Activated CD4-positive, alpha-beta T cell treated with anti-CD3 and anti-CD28 coated beads for 1 hour (primary cell): ENCODE results near the gene SEC11A.
"Not testable (repeated sequence)": the region's sequence is repeated elsewhere in the genome, so short reads cannot be mapped to it uniquely, and the experiment has no call there.

ENCODE experiments used
- DNase-seq: peaks from one replicate; pipeline ENCODE4 v3.0.0-alpha.2; 2020

SEC11A gene

DNA sequence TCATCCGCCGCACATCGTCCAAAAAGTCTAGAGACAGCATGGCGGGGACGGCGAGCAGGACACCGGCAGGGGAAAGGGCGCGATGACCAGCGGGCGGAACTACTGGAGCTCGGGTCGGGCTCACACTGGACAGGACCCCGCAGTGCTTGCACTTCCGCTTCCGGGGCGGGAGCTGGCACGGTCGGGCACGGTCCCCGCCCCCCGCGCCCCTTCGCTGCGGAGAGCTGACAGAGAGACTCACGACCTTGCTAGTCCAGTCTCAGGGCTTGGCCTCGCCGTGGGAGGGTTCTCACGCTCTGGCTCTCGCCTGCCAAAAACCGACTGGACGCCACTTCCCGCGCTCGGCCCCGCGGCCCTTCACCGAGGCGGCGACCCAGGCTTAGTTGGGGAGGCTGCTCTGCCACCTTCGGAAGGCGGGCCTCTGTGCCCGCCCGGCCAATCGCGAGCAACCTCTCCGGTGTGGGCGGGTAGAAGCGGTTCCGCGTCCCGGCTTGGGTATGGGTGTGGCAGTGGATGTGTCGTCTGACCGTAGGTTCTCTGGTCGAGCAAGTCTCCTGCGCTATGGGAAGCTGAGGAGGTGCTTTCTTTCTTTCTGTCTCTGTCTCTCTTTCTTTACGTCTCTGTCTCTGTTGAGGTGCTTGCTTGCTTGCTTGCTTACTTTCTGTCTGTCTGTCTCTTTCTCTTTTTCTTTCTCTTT is at the start of gene SEC11A:
Gene SEC11A, minus strand, starts transcription at position 104 of the 697 bp plus-strand sequence. Its CDS starts 64 bp downstream, at position 40.
- DNase-seq, result peak; percentile 85

DNA sequence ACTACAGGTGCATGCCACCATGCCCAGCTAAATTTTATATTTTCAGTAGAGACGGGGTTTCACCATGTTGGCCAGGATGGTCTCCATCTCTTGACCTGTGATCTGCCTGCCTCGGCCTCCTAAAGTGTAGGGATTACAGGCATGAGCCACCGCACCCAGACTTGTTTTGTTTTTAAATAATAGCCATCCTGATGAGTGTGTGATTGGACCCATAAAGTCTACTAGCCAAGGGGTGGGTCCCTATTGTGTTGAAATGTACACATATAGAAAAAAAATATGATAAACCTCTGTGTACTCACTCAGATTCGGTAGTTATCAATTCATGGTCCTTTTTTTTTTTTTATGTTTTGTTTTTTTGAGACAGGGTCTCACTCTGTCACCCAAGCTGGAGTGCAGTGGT is 49.7 kb upstream of the SEC11A start:
- DNase-seq, result no peak

- DNase-seq, result no peak
Observed at GRCh38 chr15:84764989-84765388, 49.0 kb upstream of the SEC11A start.

- no peak for DNase-seq
Observed at GRCh38 chr15:84764585-84764984, 48.6 kb upstream of the SEC11A start.

DNA sequence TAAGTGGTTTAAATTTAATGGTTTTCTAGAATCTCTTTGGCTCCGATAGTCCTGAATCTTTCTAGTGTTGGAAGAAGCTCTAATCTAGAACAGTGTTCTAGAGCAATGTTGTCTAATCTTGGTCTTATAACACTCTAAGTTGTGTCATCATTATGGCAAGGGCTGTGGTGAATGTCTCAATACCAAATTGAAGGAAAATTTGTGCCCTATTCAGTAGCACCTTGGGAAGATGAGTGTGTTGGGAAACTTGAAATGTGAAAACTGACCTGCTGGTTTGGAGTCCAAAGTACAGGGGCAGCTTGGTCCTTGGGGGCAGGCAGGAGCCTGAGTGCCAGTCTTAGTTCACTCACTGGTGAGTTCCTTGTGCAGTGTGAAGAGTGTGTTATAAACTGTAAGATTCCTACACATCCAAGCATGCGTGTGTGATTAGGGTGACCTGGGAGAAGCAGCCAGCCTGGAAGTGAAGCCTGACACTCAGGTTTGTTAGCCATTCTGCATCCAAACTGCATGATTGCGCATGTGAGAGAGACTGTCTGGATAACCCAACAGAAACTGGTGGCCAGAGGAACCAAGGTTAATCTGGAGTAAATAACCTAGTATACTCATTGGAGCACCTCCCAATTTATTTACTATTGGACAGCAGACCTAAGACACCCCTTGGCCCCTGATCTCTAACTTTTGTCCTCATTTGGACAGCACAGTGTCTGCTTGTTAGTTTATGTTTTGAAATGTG is 47.1 kb upstream of the SEC11A start:
- DNase-seq, result no peak

- no peak for DNase-seq
Observed at GRCh38 chr15:84761607-84762131, 45.7 kb upstream of the SEC11A start.

DNA sequence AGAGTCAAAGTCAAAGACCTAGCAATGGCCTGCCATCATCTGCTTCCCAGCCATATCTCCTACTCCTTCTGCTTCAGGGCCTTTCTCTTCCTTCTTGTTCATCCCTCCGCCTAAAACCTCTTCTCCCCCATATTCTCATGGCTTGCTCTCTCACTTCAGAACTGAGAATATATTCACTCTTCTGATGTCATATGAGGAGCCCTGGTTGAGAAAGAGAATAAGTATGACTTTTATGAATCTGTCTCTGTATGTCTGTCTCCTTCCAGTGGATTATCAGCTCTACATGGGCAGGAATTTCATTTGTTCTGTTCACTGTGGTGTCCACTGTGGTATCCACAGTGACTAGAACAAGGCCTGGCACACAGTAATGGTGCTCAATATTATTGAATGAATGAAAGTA is 44.3 kb upstream of the SEC11A start:
- DNase-seq, result no peak

GRCh38 chr15:84759018-84759417 is 43.1 kb upstream of the SEC11A start:
- DNase-seq, result no peak

DNA sequence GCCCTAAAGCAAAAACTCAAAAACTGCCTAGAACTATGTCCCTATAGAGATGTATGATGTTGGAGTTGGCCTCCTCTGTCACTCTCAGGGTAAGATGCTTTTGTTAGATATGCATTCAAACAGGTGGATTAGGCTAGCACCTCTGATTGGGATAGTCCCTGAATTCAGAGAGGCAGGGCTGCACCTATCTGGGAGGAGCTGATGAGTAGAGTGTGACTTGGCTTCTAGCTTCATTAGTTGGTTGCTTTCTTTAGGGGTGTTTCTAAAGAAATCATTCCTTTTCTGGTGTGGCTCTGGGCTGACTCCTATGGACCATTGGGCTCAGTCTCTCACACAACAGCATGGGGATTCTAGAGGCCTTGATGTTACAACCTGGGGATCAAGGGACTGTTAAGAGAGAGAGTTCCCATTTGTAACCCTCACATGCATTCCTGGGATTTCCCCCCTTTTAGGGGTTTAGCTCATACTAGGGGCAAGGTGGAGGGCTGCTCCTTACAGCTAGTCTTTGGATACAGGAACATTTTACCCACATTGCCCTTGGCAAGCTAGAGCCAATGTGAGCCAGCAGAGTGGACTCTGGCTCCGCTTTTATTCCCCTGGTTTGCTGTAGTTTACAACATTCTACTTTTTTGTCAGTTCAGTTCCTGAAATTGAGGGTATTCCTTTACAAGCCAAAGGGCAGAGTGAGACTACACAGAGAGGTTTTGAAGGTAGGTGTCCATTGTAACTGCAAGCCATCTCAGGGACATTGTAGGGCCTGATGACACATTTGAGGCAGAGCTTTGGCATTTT is 40.0 kb upstream of the SEC11A start:
- DNase-seq, result no peak

DNA sequence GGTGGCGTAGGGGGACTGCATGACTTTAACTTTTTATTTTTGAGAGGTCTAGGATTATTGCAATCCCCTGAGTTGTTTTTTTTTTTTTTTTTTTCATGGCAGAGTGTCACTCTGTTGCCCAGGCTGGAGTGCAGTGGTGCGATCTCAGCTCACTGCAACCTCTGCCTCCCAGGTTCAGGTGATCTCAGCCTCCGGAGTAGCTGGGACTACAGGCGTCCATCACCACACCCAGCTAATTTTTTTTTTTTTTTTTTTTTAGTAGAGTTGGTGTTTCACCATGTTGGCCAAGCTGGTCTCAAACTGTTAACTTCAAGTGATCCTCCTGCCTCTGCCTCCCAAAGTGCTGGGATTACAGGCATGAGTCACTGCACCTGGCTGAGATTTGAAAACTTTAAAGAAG is 39.0 kb upstream of the SEC11A start:
- not testable (repeated sequence) for DNase-seq

GRCh38 chr15:84752700-84753099 is 36.8 kb upstream of the SEC11A start:
- no peak for DNase-seq

DNA sequence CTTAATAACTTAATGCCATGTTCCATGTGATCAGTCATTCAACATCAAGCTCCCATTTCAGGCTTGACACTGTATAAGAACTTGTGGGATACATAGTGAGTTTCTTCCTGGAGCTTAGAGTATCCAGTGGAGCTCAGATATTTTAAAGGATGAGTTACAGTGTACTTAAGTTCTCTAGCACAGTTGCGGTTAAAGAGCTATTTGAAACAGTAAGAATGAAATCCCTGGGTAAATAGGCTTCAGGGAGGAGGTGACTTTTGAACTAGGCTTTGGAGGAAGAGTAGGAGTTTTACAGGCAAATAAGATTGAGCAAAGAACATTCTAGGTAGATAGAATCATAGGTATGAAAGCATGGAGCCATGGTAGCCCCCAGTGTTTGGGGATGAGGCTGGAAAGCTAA is 36.3 kb upstream of the SEC11A start:
- no peak for DNase-seq

- DNase-seq, result not testable (repeated sequence)
Observed at GRCh38 chr15:84751721-84752120, 35.8 kb upstream of the SEC11A start.

GRCh38 chr15:84750583-84751092 is 34.7 kb upstream of the SEC11A start:
- DNase-seq, result no peak

DNA sequence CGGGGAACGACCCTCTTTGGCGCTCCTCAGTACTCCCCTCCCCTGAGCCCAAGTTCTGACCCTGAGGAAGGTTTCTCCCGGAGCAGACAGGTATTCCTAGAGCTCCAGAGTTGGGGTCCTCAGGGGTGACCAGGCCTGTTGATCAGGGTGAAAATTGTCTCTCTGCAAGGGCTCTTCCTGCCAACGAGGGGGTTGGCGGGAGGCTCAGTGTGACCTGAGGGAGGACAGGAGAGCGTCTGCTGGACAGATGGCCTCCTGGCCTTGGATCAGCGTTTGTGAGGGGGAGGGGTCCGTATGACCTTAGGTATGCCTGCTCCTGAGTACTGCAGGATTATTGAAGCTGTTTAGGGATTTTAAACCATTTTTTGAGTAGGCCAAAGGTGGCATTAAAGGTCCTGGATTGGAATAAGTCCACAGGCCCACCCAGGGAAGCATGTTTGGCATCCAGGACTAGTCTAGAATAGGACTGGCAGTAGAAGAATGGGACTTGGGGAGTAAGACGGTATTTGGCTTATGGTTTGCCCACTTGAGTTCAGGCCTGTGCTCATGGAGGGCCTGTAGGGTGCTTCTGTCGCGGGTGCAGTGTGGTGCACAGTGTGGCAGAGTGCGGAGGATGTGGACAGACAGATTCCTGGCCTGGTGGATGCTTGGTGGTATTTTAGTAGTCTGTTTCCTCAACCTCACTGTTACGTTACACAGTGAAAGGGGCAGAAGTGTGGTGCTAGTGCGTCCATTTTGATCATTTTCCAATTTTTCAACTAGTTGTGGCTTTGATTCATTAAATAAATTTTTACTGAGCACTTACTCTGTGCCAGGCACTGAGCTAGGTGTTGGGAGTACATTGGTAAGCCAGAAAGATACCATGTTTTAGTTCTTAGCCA is 33.4 kb upstream of the SEC11A start:
- peak; percentile 15 for DNase-seq

- DNase-seq, result peak; percentile 76
Observed at GRCh38 chr15:84748274-84749110, 32.6 kb upstream of the SEC11A start, which contains the start of gene ZNF592. TSS of gene ZNF592 (plus strand) at chr15:84748592. CDS start at chr15:84782676, 34,084 bp downstream.

DNA sequence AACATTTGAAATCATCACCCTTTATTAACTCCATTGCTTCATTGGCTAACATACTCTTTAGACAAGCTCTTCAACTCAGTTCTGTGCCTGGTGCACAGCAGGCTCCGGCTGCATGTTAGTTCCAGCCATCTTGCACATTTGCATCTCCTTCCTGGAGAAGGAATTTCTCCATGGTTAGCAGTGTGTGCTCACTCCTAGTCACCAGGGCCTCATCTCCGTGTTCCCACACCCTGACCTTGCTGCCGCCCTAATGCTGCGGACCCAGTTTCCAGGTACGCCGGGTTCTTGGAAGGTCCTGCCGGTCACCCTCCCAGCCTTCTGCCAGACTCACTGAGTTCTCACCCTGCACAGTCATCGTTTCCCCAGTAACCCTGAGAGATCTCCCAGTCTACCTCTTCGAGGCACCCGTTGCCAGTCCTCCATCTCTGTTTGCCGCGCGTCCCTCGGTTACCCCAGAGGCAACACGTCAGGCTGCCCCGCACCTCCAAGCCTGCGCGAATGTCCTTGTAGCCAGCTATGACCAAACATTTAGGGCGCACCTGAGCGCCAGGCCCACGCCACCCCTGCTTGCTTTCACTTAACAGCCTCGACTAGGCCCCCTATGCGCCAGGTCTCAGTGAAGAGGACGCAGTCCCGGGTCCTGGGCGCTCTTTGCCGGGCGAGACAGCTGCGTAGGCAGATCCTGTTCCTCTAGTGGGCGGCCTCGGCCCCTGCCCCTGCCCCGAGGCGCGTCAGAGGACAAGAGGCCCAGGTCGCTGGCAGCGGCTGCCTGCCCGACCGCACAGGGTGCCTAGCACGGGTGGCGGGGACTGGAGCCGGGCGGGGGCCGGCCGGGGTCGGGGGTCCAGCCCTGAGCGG is 31.7 kb upstream of the SEC11A start:
- DNase-seq, result peak; percentile 66

DNA sequence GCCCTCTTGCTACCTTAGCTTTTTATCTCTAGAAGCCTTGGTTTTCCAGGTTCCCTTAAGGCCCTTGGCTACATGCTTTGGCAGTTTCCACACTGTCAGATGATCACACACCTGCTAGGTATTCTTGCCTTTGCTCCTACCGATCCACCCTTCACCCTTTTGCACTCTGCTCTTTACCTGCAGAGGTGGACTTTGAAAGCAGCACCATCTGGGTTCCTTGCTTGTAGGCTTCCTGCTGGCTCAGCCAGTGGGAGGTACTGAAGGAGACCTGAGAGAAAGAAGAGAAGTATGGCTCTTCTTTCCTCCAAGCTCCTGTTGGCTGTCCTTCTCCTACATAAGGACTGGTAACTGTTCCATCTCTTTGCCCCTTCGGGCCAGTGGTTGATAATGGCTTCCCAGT is 25.2 kb upstream of the SEC11A start:
- DNase-seq, result no peak

GRCh38 chr15:84740691-84741090 is 24.8 kb upstream of the SEC11A start:
- DNase-seq, result no peak

GRCh38 chr15:84737005-84737404 is 21.1 kb upstream of the SEC11A start:
- no peak for DNase-seq
